HG02870 (cell line): Measurements from ENCODE around the gene HIVEP2.

Experiments
- ATAC-seq: cut with Tn5 transposase; IDR thresholded peaks from one replicate; pipeline ENCODE4 v1.9.1; 2021; ENCODE audit warnings: mild to moderate bottlenecking, moderate library complexity; ENCODE audit not compliant: unreplicated experiment

The HIVEP2 gene

DNA sequence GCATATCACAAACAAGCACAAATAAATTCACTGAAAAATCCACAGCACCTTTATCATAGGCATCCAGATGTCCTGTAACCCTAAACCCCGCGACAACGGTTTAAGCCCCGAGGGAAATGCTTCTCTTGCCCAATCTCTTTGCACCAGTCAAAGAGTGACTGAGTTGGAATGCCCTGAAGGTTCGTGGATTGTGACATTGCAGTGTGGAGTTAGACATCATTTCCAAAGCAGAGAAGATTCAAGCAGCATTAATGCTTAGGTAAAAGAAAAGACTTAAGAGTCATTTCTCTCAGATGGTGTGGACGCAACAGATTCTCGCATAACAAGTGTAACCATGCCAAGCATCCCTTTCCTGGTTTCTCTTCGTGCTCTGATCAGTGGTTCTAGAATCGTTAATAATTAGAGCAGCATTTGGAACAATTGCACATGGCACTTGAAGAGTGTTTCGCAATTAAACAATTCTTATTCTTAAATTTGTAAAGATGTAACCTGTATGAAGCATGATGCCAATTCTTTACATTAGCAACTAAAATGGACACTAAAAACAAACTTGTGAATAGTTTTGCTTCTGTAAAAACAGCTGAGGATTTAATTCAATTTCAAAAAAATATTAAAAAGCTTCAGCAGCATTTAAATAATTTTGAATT lies 121.6 kb downstream of the HIVEP2 start:
- no peak for ATAC-seq

DNA sequence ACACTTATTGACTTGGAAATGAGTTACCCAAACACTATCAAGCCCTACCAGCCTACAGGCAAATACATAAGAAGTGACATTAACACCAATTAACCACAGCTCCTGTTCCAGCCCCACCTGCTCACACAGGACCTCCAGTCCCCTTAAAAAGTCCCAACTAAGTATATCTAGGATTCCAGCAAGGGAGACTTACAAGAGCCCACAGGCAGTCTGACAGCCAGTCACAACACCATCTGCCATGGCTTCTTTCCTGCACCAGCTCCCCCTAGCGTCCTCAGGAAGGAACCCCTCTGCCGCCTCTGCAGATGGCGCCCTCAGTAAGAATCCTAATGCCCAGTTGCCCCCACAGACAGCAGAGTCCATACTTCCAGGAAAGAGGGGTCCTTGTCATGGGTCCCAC lies 122.1 kb downstream of the HIVEP2 start:
- no peak for ATAC-seq

DNA sequence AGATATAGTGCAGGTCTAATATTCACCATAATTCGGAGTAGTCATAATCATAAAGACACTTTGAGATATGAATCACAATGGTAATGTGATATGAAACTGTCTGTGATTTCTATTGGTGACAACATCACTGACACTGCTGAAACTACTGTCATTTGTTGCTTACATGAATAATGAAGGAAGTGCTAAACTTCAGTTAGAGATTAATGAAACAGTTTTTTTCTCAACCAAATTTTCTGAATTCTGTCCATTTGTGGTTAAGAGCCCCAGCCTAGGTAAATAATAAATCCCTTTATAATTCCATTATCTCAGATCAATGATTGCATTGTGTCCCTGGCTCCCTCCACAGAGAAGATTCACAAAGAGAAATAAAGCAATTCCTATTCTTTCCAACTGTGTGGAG lies 122.6 kb downstream of the HIVEP2 start:
- ATAC-seq = peak; percentile 76

DNA sequence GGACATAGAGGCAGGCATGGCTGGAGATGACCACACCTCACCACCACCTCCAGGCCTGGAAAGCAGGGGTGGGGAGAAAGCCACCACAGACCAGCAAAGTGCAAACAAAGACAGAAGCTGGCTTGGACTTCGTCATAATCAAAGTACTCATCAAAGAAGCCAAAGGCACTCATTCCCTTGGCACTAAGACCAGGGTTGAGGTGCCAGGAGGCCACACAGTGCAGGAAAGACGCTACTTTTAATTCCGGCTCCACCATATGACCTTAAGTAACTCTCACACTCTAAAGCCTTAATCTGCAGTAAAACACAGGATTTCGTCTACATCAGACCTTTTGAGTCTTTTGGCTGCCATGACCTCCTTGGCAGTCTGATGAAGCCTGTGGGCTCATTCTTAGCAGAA lies 123.1 kb downstream of the HIVEP2 start:
- no peak for ATAC-seq

DNA sequence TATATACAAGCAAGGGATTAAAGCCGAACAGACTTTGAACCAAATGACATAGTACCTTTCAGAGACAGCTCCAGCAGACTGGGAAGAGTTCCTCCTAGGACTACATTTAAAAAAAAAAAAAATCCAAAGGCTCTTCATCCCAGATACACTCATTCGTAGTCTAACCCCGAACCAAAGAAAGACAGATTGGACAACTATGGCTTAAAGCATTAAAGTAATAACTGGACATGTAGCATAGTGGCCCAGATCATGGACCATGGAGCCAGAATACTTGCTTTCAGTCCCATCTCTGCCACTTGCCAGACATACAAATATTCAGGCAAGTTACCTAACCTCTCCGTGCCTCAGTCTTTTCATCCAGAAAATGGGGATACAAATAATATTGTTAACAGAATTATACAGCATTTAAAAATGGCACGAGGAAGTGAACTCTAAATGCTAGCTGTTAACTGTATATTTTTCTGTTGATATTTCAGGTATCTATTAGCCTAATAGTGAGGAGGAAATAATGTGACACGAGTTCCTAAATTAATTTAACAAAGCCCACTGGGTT lies 123.7 kb downstream of the HIVEP2 start:
- no peak for ATAC-seq

DNA sequence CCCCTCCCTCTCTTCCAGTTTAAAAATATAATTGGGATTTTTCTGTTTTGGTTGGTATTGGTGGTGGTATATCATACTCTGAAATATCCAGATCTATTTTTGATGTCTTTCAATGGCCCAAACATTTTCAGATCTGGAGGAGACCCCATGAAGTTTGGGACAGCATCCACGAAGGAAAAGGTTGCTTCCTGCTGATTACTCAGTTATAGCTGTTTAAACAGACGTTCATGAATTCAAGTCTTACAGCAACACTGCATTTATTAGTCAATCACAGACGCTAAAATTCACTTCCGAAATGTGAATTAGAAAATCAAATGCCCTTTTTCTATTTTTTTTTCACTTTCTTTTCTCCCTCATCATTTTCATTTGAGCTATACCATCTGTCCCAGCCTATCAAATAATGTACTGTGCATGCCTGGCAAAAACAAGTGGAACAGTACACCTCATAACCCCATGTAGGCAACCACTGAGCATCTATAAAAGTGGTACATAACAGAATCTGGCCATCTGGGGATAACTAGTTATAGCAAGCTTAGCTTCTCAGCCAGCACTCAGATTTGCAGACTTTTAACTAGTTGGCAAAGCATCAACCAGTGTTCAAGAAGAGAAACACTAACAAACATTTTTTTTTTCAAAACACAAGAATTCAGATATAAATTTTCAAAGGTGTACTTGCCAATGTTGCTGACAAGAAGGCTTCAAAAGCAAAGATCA lies 124.5 kb downstream of the HIVEP2 start:
- no peak for ATAC-seq

DNA sequence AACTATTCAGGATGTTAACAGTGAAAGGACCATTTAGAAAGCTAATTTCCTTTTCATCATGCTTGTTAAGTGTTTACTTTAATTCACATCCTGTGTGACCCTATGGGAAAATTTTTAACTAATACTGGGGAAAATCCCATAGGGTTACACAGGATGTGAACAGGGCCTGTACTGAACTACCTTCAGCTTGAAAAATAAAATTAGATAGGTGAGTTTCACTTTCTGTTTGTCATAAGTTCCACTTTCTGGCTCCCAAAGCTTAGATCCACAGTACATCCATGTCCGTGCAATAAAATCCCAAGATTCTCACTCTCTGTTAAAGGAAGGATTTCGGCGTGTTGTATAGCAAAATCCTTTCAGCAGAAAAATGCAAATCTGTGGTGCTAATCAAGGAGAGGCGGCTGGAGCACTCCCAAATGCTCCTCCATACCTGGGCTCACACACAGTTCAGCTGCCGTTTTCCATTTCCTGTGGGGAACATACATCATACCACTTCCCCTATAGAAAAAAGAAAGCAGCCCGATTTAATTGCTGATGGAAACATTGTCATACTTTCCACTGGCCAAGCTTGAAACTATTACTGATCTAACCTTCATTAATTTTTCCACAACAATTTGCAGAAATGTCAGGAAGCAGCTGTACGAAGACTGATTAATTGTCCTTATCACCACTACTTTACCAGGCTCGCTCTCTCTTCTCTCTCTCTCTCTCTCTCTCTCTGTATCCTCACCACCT lies 125.2 kb downstream of the HIVEP2 start:
- peak; percentile 70 for ATAC-seq

DNA sequence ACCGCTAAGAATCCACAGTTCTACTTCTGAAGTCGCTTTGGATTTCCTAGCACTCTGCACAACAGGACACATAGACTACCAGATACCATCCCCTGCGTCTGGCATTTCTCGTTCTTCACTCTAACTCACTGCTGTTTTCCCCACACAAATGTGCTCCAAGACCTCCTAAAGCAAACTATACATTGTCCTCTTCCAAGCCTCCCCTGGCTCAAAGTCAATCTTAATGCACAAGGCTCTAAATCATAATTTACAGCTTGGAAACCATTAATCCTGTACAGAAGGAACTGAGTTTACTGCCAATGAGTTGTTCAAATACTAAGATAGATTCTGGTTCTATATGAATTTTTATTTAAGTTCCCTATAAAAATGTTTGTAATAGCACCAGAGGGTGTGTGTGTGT lies 128.5 kb downstream of the HIVEP2 start:
- no peak for ATAC-seq

DNA sequence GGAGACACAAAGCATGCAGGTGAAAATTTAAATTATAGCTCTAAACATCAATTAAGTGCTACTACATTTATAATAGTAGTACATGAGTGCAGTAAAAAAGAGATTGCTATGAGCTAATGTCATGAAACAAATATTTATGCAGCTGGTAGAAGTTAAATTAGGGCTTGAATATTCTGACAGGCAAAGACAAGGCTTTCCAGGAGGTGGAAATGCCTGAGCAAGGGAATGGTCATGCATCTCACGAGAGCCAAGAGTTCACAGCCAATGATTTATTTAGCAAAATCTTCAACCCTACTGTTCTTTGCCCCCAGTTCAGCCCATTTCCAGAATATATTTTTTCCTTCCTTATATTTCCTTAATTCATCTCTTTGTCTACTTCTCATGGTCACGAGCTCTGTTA lies 128.9 kb downstream of the HIVEP2 start:
- ATAC-seq = no peak

DNA sequence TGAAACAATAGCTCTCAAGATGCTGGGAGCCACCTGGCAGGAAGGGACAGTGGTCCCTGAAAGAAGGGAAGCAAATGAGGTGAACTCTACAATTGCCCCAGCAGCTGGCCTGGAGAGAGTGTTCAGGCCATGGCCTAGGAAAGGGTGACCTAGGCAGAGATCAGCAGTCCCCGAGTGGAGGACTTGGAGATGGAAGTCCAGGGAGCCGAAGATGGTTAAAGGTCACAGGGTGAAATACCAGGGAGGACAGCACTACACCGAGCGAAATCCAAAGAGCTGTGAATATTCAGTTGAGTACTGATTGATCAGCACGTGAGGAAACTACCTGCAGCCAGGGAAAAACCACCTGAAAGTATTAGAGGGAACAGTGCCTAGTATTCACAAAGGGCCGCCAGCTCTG lies 133.1 kb downstream of the HIVEP2 start:
- ATAC-seq = no peak

DNA sequence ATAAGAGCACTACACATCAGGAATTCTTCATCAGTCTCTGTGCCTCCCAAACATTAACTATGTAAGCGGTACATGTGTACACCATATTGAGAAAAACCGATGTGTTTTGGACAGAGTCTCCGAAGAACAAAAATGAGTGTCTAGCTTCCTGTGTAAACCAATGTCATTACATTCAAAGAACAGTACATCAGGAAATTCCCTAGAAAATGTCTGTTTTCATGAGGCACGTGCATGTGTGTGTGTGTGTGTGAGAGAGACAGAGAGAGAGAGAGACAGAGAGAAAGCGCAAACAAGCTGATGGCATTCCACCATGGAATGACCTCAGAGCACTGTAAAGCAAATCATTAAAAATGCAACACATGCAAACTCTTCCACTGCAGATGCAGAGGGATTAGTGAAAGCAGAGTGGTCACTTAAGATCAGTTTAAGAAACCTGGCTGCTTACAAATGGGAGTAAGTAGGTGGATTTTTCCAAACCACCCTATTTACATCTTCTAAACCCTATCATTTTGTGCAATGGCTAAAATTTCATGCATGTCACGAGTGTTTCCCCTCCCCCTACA lies 133.9 kb downstream of the HIVEP2 start:
- ATAC-seq = peak; percentile 50

DNA sequence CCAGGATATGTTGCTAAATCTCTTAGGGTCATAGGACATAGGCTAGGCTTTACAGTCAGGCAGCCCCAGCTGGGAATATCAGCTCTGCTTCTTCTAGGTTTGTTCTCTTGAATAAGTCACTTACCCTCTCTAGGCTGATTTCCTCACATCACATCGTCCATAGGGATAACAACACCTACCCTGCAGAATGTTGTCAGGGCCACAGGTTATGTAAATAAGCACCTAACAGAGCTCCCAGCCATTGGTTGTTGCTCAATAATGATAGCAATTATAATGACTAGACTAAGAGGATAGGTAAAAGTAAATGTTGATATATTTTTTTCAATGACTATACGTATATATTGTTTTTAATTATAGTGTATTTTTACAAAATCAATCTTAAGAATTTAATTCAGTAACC lies 135.0 kb downstream of the HIVEP2 start:
- ATAC-seq = no peak

DNA sequence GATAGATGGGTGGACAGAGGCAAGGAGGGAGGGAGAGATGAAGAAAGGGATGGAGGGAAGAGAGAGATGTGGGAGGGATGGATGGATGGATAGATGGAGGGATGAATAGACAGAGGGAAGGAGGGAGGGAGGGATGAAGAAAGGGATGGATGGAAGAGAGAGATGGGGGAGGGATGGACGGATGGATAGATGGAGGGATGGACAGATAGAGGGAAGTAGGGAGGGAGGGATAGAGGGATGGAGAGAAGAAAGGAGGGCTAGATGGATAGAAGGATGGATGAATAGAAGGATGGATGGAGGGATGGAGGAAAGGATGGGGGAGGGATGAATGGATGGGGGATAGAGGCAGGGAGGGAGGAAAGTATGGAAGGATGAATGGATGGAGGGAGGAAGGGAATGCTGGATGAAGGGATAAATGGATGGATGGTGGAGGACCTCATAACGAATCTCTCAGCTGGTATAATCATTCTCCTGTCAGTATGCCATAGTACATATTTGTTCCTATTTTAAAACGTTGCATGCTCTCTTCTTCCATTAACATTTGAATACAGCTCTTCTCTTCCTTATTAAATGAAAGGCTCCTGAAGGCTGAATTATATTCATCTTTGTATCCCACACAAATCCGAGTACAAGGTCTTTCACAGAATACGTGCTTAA lies 136.4 kb downstream of the HIVEP2 start:
- ATAC-seq = no peak

DNA sequence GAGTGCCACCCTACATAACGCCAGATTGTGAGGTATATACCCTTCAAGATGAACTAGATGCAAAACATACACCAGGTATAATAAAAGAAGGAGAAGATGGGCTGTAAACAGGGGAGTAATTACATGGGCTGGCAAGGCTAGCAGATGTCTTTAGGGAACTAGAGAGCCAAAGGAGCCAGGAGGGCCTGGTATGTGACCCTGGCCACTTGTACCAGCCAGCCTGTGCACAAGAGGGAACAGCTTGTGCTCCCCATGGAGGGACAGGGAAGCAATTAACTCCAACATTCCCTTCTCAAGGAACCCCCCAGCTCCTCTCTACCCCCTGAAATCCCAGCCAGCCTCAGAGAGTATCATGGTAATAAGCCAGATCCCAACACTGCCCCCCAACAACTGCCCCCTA lies 139.9 kb downstream of the HIVEP2 start:
- ATAC-seq = no peak

DNA sequence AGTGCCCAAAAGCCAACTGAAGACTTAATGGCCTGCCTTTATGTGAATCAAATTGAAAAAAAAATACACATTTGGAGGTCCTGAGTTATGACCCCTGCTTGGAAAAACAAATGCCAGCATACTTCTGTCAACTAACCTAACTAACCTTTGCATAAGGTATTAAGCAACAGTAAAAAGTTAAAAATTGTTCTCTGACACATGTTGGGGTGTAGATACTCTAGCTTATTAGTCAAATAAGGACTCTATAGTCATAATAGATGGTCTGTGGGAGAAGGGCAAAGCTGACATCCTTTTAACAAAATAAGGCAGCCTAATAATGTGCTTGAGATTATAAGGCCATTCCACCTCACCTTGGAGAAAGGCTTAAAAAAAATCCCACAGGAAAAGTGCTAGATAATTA lies 140.5 kb downstream of the HIVEP2 start:
- peak; percentile 38 for ATAC-seq

DNA sequence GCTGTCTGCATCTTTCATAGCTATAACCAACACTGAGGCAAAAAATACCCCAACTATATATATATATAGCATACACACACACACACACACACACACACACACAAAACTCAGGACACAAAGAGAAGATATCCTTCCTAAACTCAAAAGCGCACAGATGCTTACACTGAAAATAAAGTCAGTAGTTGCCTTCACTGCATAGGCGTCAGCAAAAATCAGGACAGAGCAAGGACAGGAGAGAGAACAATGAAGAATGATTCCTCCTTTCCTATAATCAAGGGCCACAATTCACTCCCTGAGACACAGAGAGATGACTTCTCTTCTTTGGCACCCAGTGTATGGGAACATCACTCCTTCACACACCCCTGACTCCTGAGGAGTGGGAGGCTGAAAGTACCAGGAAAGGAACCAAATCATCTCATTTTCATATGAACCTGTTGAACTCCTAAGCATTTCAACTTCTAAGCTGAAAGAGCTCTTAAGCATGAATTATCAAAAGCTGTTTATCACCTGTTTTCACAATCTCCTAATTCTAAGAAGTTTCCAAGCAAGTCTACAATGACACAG lies 141.4 kb downstream of the HIVEP2 start:
- no peak for ATAC-seq

DNA sequence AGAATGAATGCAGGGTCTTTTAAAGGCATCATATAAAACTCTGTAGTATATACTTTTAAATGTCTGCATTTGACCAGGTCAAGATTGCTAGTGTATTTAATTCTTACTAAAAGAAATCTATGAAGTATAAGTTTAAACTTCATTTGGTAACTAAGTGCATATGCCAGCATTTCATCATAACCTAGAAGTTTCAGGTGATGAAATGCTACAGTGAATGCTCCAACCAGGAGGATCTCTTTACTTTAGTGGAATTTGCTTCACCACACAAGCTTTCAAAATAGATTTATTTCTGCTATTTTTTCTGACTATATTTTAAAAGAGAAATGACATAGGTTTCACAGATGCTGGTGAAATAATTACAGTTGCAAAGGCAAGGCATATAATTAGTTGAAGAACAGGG lies 141.9 kb downstream of the HIVEP2 start:
- no peak for ATAC-seq

DNA sequence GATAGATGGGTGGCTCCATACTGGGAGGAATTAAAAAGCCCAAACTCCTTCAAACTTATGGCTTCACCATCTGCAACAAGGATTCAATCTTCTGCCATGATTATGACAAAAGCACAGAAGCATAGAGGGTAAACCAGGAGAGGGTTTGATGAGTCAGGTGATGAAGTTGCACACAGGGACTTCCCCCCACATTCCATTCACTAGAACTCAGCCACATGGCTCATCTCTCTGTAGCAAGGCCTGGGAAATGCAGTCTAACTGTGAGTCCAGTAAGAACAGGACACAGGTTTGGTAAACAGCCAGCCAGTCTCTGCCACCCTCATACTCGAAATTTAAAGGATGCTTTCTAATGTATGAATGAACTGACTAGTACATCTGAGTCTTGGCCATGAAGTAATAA lies 142.9 kb downstream of the HIVEP2 start:
- ATAC-seq = peak; percentile 62

DNA sequence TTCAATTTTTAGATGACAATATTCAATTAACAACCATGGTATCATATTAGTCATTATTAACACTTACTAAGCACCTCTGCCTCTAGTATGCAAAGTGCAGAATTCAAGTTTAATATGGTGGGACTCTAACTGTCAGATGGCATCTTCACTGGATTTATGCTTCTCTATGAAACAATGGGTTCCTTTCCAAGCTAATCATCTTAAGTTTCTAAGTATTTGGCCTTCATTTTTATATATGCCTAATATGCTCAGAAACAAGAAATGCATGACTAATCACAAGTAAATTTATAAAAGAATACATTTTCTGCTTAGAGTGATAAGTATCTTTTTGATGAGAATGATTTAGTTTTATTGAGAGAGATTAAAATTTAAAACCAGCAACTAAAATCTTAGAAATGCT lies 144.7 kb downstream of the HIVEP2 start:
- ATAC-seq = no peak

DNA sequence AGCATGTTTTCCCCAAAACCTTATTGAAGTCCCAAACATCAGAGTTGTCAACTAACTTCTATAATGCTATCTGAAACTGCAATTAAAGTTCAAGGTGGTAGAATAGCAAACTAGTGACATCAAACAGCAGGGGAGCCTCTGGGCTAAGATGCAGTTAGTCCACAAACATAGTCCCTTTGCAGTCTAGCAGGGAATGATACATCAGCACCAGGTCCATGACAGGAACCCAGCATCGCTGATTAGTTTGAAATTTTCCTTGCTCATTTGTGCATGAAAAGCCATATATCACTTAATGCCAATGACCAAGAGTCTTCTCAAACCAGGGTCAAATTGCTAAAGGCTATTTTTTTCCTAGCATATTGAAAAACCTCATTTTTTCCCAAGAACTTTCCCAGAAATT lies 145.3 kb downstream of the HIVEP2 start:
- no peak for ATAC-seq

DNA sequence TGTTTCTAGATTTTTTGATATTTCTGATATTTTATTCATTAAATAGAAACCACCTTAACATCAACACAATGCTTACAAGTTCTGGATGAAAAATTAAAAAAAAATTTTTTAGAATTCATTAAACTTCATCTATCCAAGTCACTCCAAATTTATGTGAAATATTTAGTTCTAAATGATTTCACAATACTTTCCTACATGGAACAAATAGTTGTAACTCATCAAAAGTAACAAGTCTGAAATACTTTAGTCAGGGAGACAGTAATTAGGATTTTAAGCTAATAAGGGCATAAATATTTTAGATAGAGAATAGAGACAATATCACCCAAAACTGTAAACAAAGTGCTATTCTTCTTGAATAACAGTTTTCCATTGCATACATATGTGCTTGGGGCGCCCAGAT lies 147.8 kb downstream of the HIVEP2 start:
- no peak for ATAC-seq
